ENCODE data around the gene CFAP299. TPM values are rescaled to one million over a fixed set of nuclear protein-coding genes. Genes with fewer than 3 reads are reported as not detected.

The CFAP299 gene
- total RNA-seq, 4 donors from 2014 or later = 1.2 TPM; not detected in 3

DNA sequence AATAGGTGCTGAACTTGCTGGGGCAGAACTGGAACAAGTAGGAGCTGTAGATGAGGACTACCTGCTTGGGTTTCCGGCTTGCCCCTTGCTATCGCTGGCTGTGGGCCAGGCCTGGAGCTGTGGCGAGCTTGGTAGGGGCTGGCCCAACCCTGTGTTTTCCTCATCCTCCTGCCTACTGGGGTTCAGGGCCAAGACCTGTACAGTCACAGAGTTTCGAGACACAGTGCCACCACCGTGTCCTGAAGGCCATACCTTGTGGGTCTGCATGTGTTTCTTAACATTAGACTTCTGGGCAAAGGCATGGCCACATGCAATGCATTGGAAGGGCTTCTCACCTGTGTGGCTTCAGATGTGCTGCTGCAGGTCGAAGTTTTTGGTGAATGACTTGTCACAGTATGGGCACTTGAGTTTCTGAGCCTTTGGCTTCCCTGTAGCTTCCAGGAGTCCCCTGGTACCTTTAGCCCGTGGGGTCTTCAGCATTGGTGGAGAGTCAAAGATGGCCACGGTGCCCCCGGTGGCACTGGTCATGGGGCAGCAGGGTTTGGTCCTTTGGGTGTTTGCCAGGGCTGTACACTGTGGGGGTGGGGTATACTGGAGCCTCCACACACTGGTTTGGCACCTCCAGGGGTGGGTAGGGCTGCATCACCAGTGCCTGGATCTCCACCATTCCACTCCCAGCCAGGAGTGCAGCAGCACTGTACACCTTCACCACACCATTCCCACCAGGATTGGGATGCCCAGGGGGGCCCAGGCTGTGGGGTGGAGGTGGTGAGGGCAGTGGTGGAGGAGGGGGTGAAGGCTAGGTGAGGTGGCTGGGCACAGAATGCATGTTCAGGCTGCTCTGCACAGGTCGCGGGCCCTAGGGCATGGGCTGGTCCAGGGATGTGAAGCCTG, 52.1 kb downstream of the CFAP299 start:
- no peaks in the 10 kb centered on the region for H3K36me3 ChIP-seq
- DNase-seq = no peak
- no peaks in the 10 kb centered on the region for H3K4me1 ChIP-seq
- TF ChIP-seq, protein P1, sequence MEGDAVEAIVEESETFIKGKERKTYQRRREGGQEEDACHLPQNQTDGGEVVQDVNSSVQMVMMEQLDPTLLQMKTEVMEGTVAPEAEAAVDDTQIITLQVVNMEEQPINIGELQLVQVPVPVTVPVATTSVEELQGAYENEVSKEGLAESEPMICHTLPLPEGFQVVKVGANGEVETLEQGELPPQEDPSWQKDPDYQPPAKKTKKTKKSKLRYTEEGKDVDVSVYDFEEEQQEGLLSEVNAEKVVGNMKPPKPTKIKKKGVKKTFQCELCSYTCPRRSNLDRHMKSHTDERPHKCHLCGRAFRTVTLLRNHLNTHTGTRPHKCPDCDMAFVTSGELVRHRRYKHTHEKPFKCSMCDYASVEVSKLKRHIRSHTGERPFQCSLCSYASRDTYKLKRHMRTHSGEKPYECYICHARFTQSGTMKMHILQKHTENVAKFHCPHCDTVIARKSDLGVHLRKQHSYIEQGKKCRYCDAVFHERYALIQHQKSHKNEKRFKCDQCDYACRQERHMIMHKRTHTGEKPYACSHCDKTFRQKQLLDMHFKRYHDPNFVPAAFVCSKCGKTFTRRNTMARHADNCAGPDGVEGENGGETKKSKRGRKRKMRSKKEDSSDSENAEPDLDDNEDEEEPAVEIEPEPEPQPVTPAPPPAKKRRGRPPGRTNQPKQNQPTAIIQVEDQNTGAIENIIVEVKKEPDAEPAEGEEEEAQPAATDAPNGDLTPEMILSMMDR (IDR thresholded peaks at IDR 0.05) = no peak
- no peak for TF ChIP-seq POLR2A (IDR thresholded peaks at IDR 0.05)
- no peaks in the 10 kb centered on the region for H3K27me3 ChIP-seq
- no peaks in the 10 kb centered on the region for H3K9me3 ChIP-seq
- no peak overlapping the region for H3K4me3 ChIP-seq
- no peak overlapping the region for H3K27ac ChIP-seq
- intact Hi-C loops (cut with DNase I; ENCODE audit: low total_unique reads) = no loop called here

DNA sequence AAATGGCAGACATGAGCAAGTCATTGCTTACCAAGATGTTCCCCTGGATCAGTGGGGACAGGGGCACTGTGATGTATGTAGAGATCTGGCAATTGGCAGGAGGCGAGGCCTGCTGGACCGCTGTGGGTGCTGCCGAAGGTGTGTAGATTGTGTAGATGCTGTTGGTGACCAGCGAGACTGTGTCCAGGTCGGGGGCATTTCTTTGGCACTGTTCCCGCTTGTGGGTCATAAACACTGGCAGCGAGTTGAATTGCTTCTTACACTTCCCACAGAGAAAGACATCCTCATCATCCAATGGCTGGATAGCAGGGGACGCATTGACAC, 52.7 kb downstream of the CFAP299 start:
- TF ChIP-seq, protein P1 (IDR thresholded peaks at IDR 0.05) = no peak
- no peaks in the 10 kb centered on the region for H3K4me1 ChIP-seq
- no peaks in the 10 kb centered on the region for H3K9me3 ChIP-seq
- H3K36me3 ChIP-seq = no peaks in the 10 kb centered on the region
- DNase-seq = no peak
- no peak overlapping the region for H3K4me3 ChIP-seq
- H3K27ac ChIP-seq = no peak overlapping the region
- intact Hi-C loops (cut with DNase I; ENCODE audit: low total_unique reads) = no loop called here
- H3K27me3 ChIP-seq = no peaks in the 10 kb centered on the region

DNA sequence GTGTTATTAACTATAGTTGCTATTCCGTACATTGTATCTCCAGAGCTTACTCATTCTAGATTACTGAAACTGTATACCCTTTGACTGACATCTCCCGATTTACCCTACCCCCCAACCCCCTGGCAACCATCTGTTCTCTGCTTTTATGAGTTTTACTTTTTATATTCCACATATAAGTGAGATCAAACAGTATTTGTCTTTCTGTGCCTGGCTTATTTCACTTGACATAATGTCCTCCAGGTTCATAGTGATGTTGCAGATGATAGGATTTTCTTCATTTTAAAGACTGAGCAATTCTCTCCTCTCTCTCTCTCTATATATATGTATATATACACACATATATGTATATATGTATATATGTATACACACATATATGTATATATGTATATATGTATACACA, 54.6 kb downstream of the CFAP299 start:
- Histone ChIP-seq H3K36me3 (no peaks in the 10 kb centered on the region), H3K27me3 (no peaks in the 10 kb centered on the region), H3K9me3 (no peaks in the 10 kb centered on the region), H3K27ac (no peak overlapping the region), H3K4me1 (no peaks in the 10 kb centered on the region), H3K4me3 (no peak overlapping the region)
- TF ChIP-seq, protein P1 (IDR thresholded peaks at IDR 0.05) = no peak
- no peak for TF ChIP-seq POLR2A (IDR thresholded peaks at IDR 0.05)
- intact Hi-C loops (cut with DNase I; ENCODE audit: low total_unique reads) = no loop called here
- no peak for DNase-seq

DNA sequence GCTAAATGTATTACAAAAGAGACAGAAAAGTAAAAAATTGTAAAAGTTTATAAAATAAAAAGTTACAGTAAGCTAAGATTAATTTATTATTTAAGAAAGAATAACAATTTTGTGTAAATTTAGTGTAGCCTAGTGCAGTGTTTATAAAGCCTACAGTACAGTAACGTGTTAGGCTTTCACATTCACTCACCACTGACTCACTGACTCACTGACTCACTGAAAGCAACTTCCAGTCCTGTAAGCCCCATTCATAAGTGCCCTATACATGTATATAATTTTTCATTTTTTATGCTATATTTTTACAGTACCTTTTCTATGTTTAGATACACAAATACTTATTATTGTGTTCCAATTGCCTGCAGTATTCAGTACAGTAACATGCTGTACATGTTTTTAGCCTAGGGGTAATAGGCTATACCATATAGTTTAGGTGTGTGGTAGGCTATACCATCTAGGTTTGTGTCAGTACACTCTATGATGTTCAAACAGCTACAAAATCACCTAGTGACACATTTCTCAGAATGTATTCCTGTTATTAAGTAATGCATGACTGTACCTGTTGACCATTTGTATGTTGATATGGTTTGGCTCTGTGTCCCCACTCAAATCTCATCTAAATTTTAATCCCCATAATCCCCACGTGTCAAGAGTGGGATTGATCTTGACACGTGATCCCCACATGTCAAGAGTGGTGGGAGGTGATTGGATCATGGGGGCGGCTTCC, 57.9 kb downstream of the CFAP299 start:
- intact Hi-C loops (cut with DNase I; ENCODE audit: low total_unique reads) = no loop called here
- H3K4me1 ChIP-seq = no peaks in the 10 kb centered on the region
- H3K27ac ChIP-seq = no peak overlapping the region
- DNase-seq = no peak
- no peak overlapping the region for H3K4me3 ChIP-seq
- no peak for TF ChIP-seq POLR2A (IDR thresholded peaks at IDR 0.05)
- TF ChIP-seq, protein P1 (IDR thresholded peaks at IDR 0.05) = no peak
- H3K9me3 ChIP-seq = no peaks in the 10 kb centered on the region
- H3K27me3 ChIP-seq = no peaks in the 10 kb centered on the region
- no peaks in the 10 kb centered on the region for H3K36me3 ChIP-seq

DNA sequence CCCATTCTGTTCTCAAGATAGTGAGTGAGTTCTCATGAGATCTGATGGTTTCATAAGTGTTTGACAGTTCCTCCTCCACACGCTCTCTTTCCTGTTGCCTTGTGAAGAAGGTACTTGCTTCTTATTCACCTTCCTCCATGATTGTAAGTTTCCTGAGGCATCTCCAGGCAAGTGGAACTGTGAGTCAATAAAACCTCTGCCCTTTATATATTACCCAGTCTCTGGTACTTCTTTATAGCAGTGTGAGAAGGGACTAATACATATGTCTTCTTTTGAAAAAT, 58.4 kb downstream of the CFAP299 start:
- TF ChIP-seq, protein P1 (IDR thresholded peaks at IDR 0.05) = no peak
- TF ChIP-seq POLR2A (IDR thresholded peaks at IDR 0.05) = no peak
- intact Hi-C loops (cut with DNase I; ENCODE audit: low total_unique reads) = no loop called here
- DNase-seq = no peak
- no peak overlapping the region for H3K4me3 ChIP-seq
- no peaks in the 10 kb centered on the region for H3K27me3 ChIP-seq
- no peak overlapping the region for H3K27ac ChIP-seq
- H3K4me1 ChIP-seq = no peaks in the 10 kb centered on the region
- H3K36me3 ChIP-seq = no peaks in the 10 kb centered on the region
- no peaks in the 10 kb centered on the region for H3K9me3 ChIP-seq
